MM.1S (cell line): Measurements from ENCODE around the gene NTRK1.

ENCODE experiments used
- DNase-seq: peaks from one replicate; pipeline ENCODE4 v3.0.0-alpha.2; 2015
- H2AFZ ChIP-seq: fragments of 300-600 bp; sonication (generic); 2 replicates; pipeline ENCODE4 v1.6.0; 2016; ENCODE audit warnings: antibody characterized with exemption, low read length
- H3F3A ChIP-seq: fragments of 300-600 bp; sonication (generic); 2 replicates; pipeline ENCODE4 v1.6.1; 2016; ENCODE audit warnings: mild to moderate bottlenecking, antibody characterized with exemption, low read length, moderate library complexity, mixed read lengths; ENCODE audit not compliant: insufficient read depth
- H3K27ac ChIP-seq: fragments of 300-600 bp; sonication (generic); 2 replicates; pipeline ENCODE4 v1.5.1; 2016; ENCODE audit warnings: mild to moderate bottlenecking, low read length
- H3K27me3 ChIP-seq: fragments of 300-600 bp; sonication (generic); replicated peaks from 2 replicates; pipeline ENCODE4 v1.6.0; 2016; ENCODE audit warnings: low read length; ENCODE audit not compliant: insufficient read depth
- H3K36me3 ChIP-seq: fragments of 300-600 bp; sonication (generic); replicated peaks from 2 replicates; pipeline ENCODE4 v1.6.1; 2016; ENCODE audit warnings: mild to moderate bottlenecking, low read length, mixed read lengths; ENCODE audit not compliant: insufficient read depth
- H3K4me1 ChIP-seq: fragments of 300-600 bp; sonication (generic); 2 replicates; pipeline ENCODE4 v1.6.1; 2016; ENCODE audit warnings: low read length, mixed read lengths
- H3K4me2 ChIP-seq: fragments of 300-600 bp; sonication (generic); 2 replicates; pipeline ENCODE4 v1.6.0; 2016; ENCODE audit warnings: low read depth, low read length
- H3K4me3 ChIP-seq: fragments of 300-600 bp; sonication (generic); 2 replicates; pipeline ENCODE4 v1.5.1; 2016; ENCODE audit warnings: low read length, mixed read lengths
- H3K79me2 ChIP-seq: fragments of 300-600 bp; sonication (generic); 2 replicates; pipeline ENCODE4 v1.6.1; 2016; ENCODE audit warnings: mixed run types, low read length, mixed read lengths
- H3K9ac ChIP-seq: fragments of 300-600 bp; sonication (generic); 2 replicates; pipeline ENCODE4 v1.6.1; 2016; ENCODE audit warnings: low read length, mixed read lengths
- H3K9me2 ChIP-seq: fragments of 300-600 bp; sonication (generic); replicated peaks from 2 replicates; pipeline ENCODE4 v1.6.1; 2016; ENCODE audit warnings: mild to moderate bottlenecking, low read length, mixed read lengths; ENCODE audit not compliant: insufficient read depth
- H3K9me3 ChIP-seq: fragments of 300-600 bp; sonication (generic); replicated peaks from 2 replicates; pipeline ENCODE4 v1.6.1; 2016; ENCODE audit warnings: mild to moderate bottlenecking, low read length, mixed read lengths; ENCODE audit not compliant: insufficient read depth
- H4K20me1 ChIP-seq: fragments of 300-600 bp; sonication (generic); 2 replicates; pipeline ENCODE4 v1.6.1; 2016; ENCODE audit warnings: mild to moderate bottlenecking, low read length, moderate library complexity, mixed read lengths; ENCODE audit not compliant: insufficient read depth
- CTCF ChIP-seq: fragments of 300-600 bp; sonication (generic); IDR thresholded peaks from 2 replicates; pipeline ENCODE4 v1.5.1; 2016; ENCODE audit warnings: antibody characterized with exemption, low read length, mixed read lengths
- EZH2 ChIP-seq: fragments of 300-600 bp; sonication (generic); optimal IDR thresholded peaks from 2 replicates; pipeline ENCODE3; 2017; ENCODE audit warnings: low read depth, mild to moderate bottlenecking, antibody characterized with exemption, low read length, mixed read lengths
- EZH2phosphoT487 ChIP-seq: fragments of 300-600 bp; sonication (generic); IDR thresholded peaks from 2 replicates; pipeline ENCODE4 v1.6.1; 2018; ENCODE audit warnings: antibody characterized with exemption, low read length

NTRK1 gene

GRCh38 chr1:156908955-156909354 lies 48.3 kb downstream of the NTRK1 start:
- H3K36me3 ChIP-seq: no peaks in the 10 kb centered on the region
- H3K4me2 ChIP-seq: no peak overlapping the region

DNA sequence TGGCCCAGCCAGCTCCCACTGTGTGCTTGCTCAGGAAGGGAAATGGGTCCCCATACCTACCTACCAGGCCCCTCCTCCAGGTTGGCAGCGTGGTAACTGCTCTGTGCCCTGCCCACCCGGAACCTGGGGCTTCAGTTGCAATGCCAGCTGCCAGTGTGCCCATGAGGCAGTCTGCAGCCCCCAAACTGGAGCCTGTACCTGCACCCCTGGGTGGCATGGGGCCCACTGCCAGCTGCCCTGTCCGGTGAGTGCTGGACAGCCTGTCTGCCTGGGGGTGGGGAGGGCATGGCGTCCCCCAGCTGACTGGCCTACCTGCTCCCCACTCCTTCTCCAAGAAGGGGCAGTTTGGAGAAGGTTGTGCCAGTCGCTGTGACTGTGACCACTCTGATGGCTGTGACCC lies 49.0 kb downstream of the NTRK1 start:
- H3K9me3 ChIP-seq: no peaks in the 10 kb centered on the region
- TF ChIP-seq EZH2: no peak
- no peak for TF ChIP-seq CTCF
- no peak for TF ChIP-seq EZH2phosphoT487
- no peak overlapping the region for H3K9ac ChIP-seq
- H3K4me3 ChIP-seq: no peak overlapping the region
- DNase-seq: no peak
- H3F3A ChIP-seq: no peaks in the 10 kb centered on the region
- H2AFZ ChIP-seq: no peak overlapping the region
- peaks cover 80% of the 10 kb centered on the region for H3K27me3 ChIP-seq
- H3K27ac ChIP-seq: no peak overlapping the region
- no peak overlapping the region for H3K4me2 ChIP-seq
- H3K36me3 ChIP-seq: no peaks in the 10 kb centered on the region
- H3K4me1 ChIP-seq: peaks cover 7% of the 10 kb centered on the region; the same call in 1 of the 2 replicates
- no peaks in the 10 kb centered on the region for H3K9me2 ChIP-seq
- H4K20me1 ChIP-seq: no peaks in the 10 kb centered on the region
- no peaks in the 10 kb centered on the region for H3K79me2 ChIP-seq

More at GRCh38 chr1:156908955-156909354, 48.3 kb downstream of the NTRK1 start:
- no peak overlapping the region for H3K9ac ChIP-seq
- H3F3A ChIP-seq: no peaks in the 10 kb centered on the region
- peaks cover 82% of the 10 kb centered on the region for H3K27me3 ChIP-seq
- no peaks in the 10 kb centered on the region for H3K9me3 ChIP-seq
- H3K4me1 ChIP-seq: peaks cover 7% of the 10 kb centered on the region; the same call in 1 of the 2 replicates
- H3K79me2 ChIP-seq: no peaks in the 10 kb centered on the region
- no peak overlapping the region for H3K27ac ChIP-seq
- no peak overlapping the region for H3K4me3 ChIP-seq
- TF ChIP-seq CTCF: no peak
- no peak for TF ChIP-seq EZH2
- no peak for TF ChIP-seq EZH2phosphoT487
- no peak for DNase-seq
- H3K9me2 ChIP-seq: no peaks in the 10 kb centered on the region
- no peak overlapping the region for H2AFZ ChIP-seq
- no peaks in the 10 kb centered on the region for H4K20me1 ChIP-seq

DNA sequence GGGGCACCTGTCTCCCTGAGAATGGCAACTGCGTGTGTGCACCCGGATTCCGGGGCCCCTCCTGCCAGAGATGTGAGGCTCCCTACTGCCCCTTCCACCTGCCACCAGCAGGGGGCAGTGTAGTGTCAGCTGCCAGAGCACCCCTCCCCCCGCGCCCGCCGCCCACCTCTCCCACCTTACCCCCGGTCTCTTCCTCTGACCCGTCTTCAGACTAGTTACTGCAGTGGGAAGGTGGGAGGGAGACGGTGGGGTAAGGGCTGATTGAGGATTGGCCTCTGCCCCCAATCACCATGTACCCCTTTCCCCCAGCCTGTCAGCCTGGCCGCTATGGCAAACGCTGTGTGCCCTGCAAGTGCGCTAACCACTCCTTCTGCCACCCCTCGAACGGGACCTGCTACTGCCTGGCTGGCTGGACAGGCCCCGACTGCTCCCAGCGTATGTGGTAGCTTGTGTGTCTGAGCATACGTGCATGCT lies 49.7 kb downstream of the NTRK1 start:
- peak overlapping the region; percentile 40; the same call in 1 of the 2 replicates for H3K4me2 ChIP-seq
- no peaks in the 10 kb centered on the region for H4K20me1 ChIP-seq
- H3K9me2 ChIP-seq: no peaks in the 10 kb centered on the region
- no peaks in the 10 kb centered on the region for H3K9me3 ChIP-seq
- H3K4me3 ChIP-seq: no peak overlapping the region
- no peaks in the 10 kb centered on the region for H3K36me3 ChIP-seq
- H3F3A ChIP-seq: no peaks in the 10 kb centered on the region
- H2AFZ ChIP-seq: 0 out of 2 replicates have a peak overlapping the region, but pooled peaks have one; percentile 9
- peaks cover 73% of the 10 kb centered on the region for H3K27me3 ChIP-seq
- H3K79me2 ChIP-seq: no peaks in the 10 kb centered on the region
- no peak overlapping the region for H3K9ac ChIP-seq
- no peak overlapping the region for H3K27ac ChIP-seq
- TF ChIP-seq CTCF: peak; percentile 98
- TF ChIP-seq EZH2phosphoT487: no peak
- no peak for TF ChIP-seq EZH2
- H3K4me1 ChIP-seq: peaks cover 7% of the 10 kb centered on the region; the same call in 1 of the 2 replicates
- DNase-seq: peak; percentile 48
